EL (cell line): ENCODE data around the gene ALDH1B1.
"Not testable (repeated sequence)": the region's sequence is repeated elsewhere in the genome, so short reads cannot be mapped to it uniquely, and the experiment has no call there.

ENCODE experiments used
- DNase-seq: peaks from one replicate; pipeline ENCODE4 v3.0.0-alpha.2; 2016

The ALDH1B1 gene

GRCh38 chr9:38388283-38389223 lies 3.9 kb upstream of the ALDH1B1 start:
- DNase-seq = no peak

DNA sequence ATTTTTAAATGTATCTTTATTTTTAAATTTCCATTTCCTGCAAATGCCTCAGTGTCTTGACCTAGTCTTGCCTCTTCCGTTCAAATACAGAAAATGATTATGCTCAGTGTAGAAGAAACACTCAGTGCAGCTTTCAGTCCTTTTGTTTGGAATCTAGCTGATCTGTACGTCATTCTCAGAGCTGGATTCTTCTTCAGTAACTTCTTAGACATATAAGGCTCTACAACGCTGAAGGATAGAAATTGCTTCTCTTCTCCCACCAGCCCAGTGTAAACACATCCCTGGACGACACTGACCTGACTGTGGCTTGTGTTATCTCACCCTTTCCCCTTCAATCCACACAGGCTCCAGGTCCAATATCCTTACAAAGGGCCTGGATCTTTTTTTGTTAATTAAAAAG lies 3.2 kb upstream of the ALDH1B1 start:
- DNase-seq = no peak

GRCh38 chr9:38390442-38390841 lies 2.1 kb upstream of the ALDH1B1 start:
- DNase-seq = no peak

DNA sequence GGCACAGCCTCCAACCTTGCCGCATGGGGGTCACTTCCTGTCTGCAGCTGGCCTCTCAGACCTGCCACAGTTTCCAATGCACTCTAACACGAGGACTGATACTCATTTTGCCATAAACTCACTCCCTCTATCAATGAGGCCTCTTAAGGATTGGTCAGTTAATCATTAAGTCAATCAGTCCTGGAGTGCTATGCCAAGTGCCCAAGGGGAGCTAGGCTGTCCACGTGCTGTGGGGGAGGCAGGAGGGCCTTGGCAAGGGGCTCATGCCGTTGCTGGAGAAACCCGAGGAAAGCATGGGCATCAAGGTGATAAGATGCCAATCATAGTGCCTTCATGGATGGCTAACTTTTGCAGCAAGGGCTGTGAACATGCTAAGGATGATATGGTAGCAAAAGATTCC lies 1.7 kb upstream of the ALDH1B1 start:
- DNase-seq = no peak

GRCh38 chr9:38391278-38392118 lies 1.0 kb upstream of the ALDH1B1 start:
- DNase-seq = no peak

DNA sequence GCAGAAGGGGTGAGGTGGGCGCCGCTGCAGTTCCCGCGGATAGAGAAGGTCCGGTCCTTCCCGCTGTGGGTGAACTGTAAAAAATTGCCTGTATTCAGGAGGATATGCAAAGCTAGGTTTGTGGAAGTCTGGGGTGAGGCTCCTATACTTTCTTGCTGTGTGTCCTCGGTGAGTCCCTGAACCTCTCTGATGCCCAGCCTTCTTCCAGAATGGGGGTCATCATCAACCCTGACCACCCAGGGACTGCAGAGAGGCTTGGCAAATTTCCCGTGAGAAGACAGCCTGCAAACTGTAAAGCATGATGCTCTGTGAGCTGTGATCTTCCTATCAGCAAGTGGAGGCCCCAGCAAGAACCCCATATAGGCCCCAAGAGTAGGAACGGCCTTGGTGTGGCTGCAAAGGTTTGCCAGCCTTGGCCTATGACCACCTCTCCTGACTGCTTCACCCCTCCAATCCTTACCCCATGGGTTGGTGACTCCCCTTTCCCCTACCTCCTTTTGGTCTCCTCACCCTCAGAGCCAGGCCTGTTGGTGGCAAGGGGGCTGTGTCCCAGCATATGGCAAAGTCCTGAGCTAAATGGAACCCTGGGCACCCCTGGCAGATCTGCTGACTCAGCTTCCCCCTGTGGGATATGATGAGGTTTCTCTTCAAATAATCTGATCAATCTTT lies 760 bp downstream of the ALDH1B1 start:
- DNase-seq = peak; percentile 14

DNA sequence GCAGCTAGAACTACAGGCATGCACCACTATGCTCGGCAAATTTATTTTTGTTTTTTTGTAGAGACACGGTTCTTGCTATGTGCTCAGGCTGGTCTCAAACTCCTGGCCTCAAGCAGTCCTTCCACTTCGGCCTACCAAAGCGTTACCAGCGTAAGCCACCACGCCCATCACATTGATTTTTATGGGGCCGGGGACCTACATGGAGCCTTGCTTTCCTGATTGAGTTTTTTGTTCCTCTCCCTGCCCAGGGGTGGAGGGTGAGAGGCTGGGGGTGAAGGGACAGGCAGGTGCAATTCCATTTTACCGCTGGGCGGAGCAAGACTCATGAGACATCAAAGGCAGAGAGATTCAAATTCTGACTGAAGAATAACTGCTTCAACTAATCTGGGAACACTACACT lies 1.9 kb downstream of the ALDH1B1 start:
- DNase-seq = no peak

- DNase-seq = no peak
These were observed 3.3 kb downstream of the ALDH1B1 start for GRCh38 chr9:38395653-38396370.

GRCh38 chr9:38396371-38396671 lies 3.8 kb downstream of the ALDH1B1 start:
- no peak for DNase-seq

GRCh38 chr9:38399191-38399590 lies 6.7 kb downstream of the ALDH1B1 start:
- not testable (repeated sequence) for DNase-seq

DNA sequence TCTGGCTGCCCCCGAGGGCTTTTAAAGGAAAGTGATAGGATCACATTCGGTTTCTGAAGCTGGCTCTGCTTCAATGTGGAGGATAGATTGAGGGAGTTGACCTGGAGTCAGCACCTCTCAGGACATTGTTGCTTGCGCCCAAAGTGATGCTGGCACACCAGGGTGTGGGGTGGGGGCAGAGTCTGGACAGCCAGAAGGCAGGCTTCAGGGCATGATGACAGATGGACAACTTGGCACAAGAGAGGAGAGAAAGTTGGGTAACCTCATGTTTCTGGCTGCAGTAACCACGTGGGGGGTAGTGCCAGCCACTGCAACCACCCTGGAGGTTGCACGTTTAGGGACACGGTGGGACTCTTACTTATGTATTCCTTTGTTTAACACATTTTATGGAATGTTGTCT lies 9.5 kb downstream of the ALDH1B1 start:
- DNase-seq = no peak

GRCh38 chr9:38404314-38404713 lies 11.8 kb downstream of the ALDH1B1 start:
- no peak for DNase-seq

GRCh38 chr9:38405785-38406184 lies 13.3 kb downstream of the ALDH1B1 start:
- no peak for DNase-seq

DNA sequence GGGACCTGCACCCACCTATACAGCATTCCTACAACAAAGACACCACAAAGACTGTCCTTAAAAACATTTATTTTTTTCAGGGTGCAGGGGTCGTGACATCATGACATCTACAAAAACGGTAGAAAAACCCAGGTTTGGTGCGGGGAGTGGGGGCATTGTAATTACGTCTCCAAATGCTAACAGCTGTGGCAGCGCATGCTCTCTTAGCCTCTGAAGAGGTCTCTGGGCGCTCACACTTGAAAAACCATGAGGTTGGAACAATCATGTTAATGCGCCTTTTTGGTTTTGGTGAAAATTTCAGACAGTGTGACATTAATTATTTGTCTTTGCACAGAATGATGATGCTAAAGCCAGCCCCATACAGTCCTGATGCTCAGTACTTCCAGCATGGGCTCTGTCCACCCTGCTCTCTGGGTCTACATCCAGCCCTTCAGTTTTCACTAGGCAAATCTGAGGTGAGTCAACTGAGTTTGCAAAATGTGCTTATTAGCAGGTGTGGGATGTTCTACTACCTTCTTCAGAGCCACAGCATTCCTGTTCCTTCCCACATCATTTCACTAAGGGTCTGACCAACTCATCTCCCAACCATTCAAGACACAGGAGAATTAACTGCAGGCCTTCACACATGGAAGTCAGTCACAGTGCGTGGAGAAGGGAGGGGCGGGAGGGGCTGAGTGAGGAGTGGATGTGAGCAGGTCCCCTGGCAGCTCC lies 14.1 kb downstream of the ALDH1B1 start:
- DNase-seq = no peak

DNA sequence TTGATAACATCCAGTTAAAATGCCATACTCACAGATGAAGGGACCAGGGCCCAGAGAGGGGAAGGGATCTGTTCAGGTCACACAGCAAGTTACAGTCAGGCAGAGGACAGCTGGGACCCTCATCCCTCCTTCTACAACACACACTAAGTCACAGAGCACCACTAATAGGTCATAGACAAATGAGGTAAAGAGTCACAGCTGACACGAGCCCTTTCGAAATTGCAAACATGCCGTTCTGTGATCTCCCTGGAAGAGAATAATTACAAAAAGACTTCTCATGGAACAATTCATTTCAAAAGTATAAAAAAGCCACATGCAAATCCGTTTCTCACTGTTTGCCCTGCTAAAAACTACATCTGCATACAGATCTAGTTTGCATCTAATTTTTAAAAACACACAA lies 16.2 kb downstream of the ALDH1B1 start:
- no peak for DNase-seq

DNA sequence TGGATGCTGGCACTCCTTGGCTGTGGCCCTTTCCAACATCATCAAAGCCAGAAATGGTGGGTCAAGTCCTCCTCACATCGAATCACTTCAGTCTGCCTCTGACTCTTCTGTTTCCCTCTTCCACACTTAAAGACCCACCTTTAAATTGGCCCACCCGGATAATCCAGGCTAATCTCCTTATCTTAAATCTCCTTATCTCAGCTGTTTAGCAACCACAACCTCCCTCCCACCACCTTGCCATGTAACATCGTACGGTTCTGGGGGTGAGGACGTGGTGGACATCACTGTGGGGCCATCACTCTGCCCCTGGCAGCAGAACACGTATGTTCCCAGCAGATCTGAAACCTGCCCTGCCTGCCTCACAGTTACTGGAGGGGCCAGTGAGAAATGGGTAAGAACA lies 20.2 kb downstream of the ALDH1B1 start:
- DNase-seq = no peak

GRCh38 chr9:38413283-38413682 lies 20.8 kb downstream of the ALDH1B1 start:
- no peak for DNase-seq

GRCh38 chr9:38414040-38414723 lies 21.7 kb downstream of the ALDH1B1 start:
- no peak for DNase-seq

GRCh38 chr9:38415856-38416255 lies 23.4 kb downstream of the ALDH1B1 start:
- DNase-seq = no peak

DNA sequence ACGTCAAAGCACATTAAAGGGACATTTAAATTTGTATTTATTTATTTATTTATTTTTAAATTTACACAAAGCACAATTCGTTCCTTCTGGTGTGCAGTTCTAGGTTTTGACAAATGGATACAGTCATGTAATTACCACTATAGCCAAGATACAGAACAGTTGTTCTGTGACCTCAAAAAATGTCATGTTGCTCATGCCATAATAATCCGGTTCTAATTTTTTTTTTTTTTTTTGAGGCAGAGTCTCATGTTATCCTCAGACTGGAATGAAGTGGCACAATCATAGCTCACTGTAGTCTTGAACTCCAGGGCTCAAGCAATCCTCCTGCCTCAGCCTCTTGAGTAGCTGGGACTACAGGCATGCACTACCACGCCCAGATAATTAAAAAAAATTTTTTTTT lies 24.0 kb downstream of the ALDH1B1 start:
- DNase-seq = peak; percentile 12
